ENCODE measurements around the gene RFESD. TPM values are rescaled to one million over a fixed set of nuclear protein-coding genes. Genes with fewer than 3 reads are reported as not detected.
"Not testable (repeated sequence)": the region's sequence is repeated elsewhere in the genome, so short reads cannot be mapped to it uniquely, and the experiment has no call there.

RFESD gene
- total RNA-seq, 1 donor from 2014 or later = 3.1 TPM

GRCh38 chr5:95699337-95699736, 52.8 kb downstream of the RFESD start:
- Histone ChIP-seq H3K4me3 (ENCODE audit: low read length in 3 of 3) (no peak overlapping the region), H3K36me3 (ENCODE audit: control insufficient read depth in 3 of 3, insufficient read depth in 3 of 3, low read length in 3 of 3) (no peaks in the 10 kb centered on the region), H3K9ac (ENCODE audit: low read depth in 1 of 3, low read length in 3 of 3) (no peak overlapping the region)

GRCh38 chr5:95701074-95701473, 54.5 kb downstream of the RFESD start:
- no peak overlapping the region for H3K27ac ChIP-seq (ENCODE audit: low read depth, low read length)
- H3K9me3 ChIP-seq (ENCODE audit: control insufficient read depth in 3 of 3, low read length in 3 of 3) = no peaks in the 10 kb centered on the region
- H3K4me1 ChIP-seq (ENCODE audit: control insufficient read depth in 3 of 3, insufficient read depth in 3 of 3, low read length in 3 of 3) = no peaks in the 10 kb centered on the region
- no peaks in the 10 kb centered on the region for H3K36me3 ChIP-seq (ENCODE audit: control insufficient read depth in 3 of 3, insufficient read depth in 3 of 3, low read length in 3 of 3)
- H3K27me3 ChIP-seq (ENCODE audit: control insufficient read depth in 3 of 3, insufficient read depth in 3 of 3, low read length in 3 of 3) = no peaks in the 10 kb centered on the region
- no peak overlapping the region for H3K4me3 ChIP-seq (ENCODE audit: low read length in 3 of 3)
- H3K9ac ChIP-seq (ENCODE audit: low read depth in 1 of 3, low read length in 3 of 3) = no peak overlapping the region

More at GRCh38 chr5:95699337-95699736, 52.8 kb downstream of the RFESD start:
- no peaks in the 10 kb centered on the region for H3K4me1 ChIP-seq (ENCODE audit: control insufficient read depth in 3 of 3, insufficient read depth in 3 of 3, low read length in 3 of 3)
- no peaks in the 10 kb centered on the region for H3K9me3 ChIP-seq (ENCODE audit: control insufficient read depth in 3 of 3, low read length in 3 of 3)
- H3K27ac ChIP-seq (ENCODE audit: low read depth, low read length) = no peak overlapping the region
- H3K27me3 ChIP-seq (ENCODE audit: control insufficient read depth in 3 of 3, insufficient read depth in 3 of 3, low read length in 3 of 3) = no peaks in the 10 kb centered on the region

DNA sequence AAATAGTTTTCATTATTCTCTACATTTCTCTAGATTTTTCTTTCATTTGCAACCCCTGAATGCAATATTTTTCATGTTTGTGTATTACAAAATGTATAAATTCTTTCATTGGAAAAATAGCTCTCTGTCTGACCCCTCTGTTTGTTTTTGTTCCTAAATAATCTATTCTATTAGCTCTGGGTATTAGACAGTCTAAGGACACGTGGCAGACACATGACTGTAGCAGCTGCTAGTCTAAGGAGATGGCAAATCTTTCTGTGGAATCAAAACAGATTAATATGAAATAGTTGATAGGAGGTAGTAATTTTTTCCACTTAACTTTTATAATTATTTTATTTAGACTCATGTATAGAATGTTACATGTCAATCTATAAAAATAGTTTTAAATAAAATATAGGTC, 57.6 kb downstream of the RFESD start:
- no peaks in the 10 kb centered on the region for H3K9me3 ChIP-seq (ENCODE audit: control insufficient read depth in 3 of 3, low read length in 3 of 3)
- no peaks in the 10 kb centered on the region for H3K27me3 ChIP-seq (ENCODE audit: control insufficient read depth in 3 of 3, insufficient read depth in 3 of 3, low read length in 3 of 3)
- H3K4me3 ChIP-seq (ENCODE audit: low read length in 3 of 3) = no peak overlapping the region
- H3K27ac ChIP-seq (ENCODE audit: low read depth, low read length) = no peak overlapping the region
- H3K36me3 ChIP-seq (ENCODE audit: control insufficient read depth in 3 of 3, insufficient read depth in 3 of 3, low read length in 3 of 3) = no peaks in the 10 kb centered on the region
- no peak overlapping the region for H3K9ac ChIP-seq (ENCODE audit: low read depth in 1 of 3, low read length in 3 of 3)
- no peaks in the 10 kb centered on the region for H3K4me1 ChIP-seq (ENCODE audit: control insufficient read depth in 3 of 3, insufficient read depth in 3 of 3, low read length in 3 of 3)

DNA sequence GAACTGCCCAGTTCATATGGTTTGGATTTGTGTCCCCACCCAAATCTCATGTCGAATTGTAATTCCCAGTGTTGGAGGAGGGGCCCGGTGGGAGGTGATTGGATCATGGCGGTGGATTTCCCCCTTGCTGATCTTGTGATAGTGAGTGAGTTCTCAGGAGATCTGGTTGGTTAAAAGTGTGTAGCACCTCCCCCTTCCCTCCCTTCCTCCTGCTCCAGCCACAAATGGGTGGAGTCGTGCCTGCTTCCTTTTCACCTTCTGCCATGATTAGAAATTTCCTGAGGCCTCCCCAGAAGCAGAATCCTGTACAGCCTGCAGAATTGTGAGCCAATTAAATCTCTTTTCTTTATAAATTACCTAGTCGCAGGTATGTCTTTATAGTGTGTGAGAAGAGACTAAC, 59.6 kb downstream of the RFESD start:
- H3K4me3 ChIP-seq (ENCODE audit: low read length in 3 of 3); H3K9ac ChIP-seq (ENCODE audit: low read depth in 1 of 3, low read length in 3 of 3); H3K36me3 ChIP-seq (ENCODE audit: control insufficient read depth in 3 of 3, insufficient read depth in 3 of 3, low read length in 3 of 3); H3K27ac ChIP-seq (ENCODE audit: low read depth, low read length); H3K4me1 ChIP-seq (ENCODE audit: control insufficient read depth in 3 of 3, insufficient read depth in 3 of 3, low read length in 3 of 3); H3K27me3 ChIP-seq (ENCODE audit: control insufficient read depth in 3 of 3, insufficient read depth in 3 of 3, low read length in 3 of 3); H3K9me3 ChIP-seq (ENCODE audit: control insufficient read depth in 3 of 3, low read length in 3 of 3): not testable (repeated sequence)

GRCh38 chr5:95707055-95707454, 60.5 kb downstream of the RFESD start:
- H3K4me1 ChIP-seq (ENCODE audit: control insufficient read depth in 3 of 3, insufficient read depth in 3 of 3, low read length in 3 of 3) = peaks cover 3 to 7% (median 6%) of the 10 kb centered on the region in 3 donors
- H3K27me3 ChIP-seq (ENCODE audit: control insufficient read depth in 3 of 3, insufficient read depth in 3 of 3, low read length in 3 of 3) = no peaks in the 10 kb centered on the region

More at GRCh38 chr5:95707055-95707454, 60.5 kb downstream of the RFESD start:
- H3K27ac ChIP-seq (ENCODE audit: low read depth, low read length) = no peak overlapping the region
- H3K9me3 ChIP-seq (ENCODE audit: control insufficient read depth in 3 of 3, low read length in 3 of 3) = no peaks in the 10 kb centered on the region
- H3K9ac ChIP-seq (ENCODE audit: low read depth in 1 of 3, low read length in 3 of 3) = no peak overlapping the region
- no peak overlapping the region for H3K4me3 ChIP-seq (ENCODE audit: low read length in 3 of 3)
- no peaks in the 10 kb centered on the region for H3K36me3 ChIP-seq (ENCODE audit: control insufficient read depth in 3 of 3, insufficient read depth in 3 of 3, low read length in 3 of 3)

Other genes with a start within 250 kb of the RFESD start
- gene SKIC3, start 91.8 kb upstream of the RFESD start, total RNA-seq = 86.1 TPM
- gene ARSK, start 91.7 kb upstream of the RFESD start, total RNA-seq = 6.3 TPM
- gene GPR150, start 26.7 kb upstream of the RFESD start, total RNA-seq = under 0.01 TPM
- gene SPATA9, start 36.2 kb downstream of the RFESD start, total RNA-seq = 1.0 TPM
- 640 TPM for gene RHOBTB3, start 84.6 kb downstream of the RFESD start, total RNA-seq
- 6.8 TPM for gene GLRX, start 175.9 kb downstream of the RFESD start, total RNA-seq